Right lobe of liver (tissue), 4 donors: ENCODE results near the gene YJEFN3.

Source experiments
- CTCF ChIP-seq, 4 donors: fragments of 200-600 bp in 3 of 4; fragments of 450-650 bp in 1 of 4; IDR thresholded peaks; one replicate each; pipeline versions ENCODE4 v1.5.1 to v1.8.0; 2016 to 2022; ENCODE audit warnings: antibody characterized with exemption in 4 of 4, mild to moderate bottlenecking in 2 of 4
- POLR2A ChIP-seq: fragments of 450-650 bp; IDR thresholded peaks from one replicate; pipeline ENCODE4 v1.6.1; 2017; ENCODE audit warnings: antibody characterized with exemption, mild to moderate bottlenecking
- donor health status: DM: no; HTN: no; CAD: no.
- donor health status: DM: no; HTN: no; CAD: no.
- donor health status: DM: no; HTN: yes; CAD: no.

GRCh38 chr19:19527371-19527656, 1.4 kb upstream of the YJEFN3 start:
- TF ChIP-seq CTCF (IDR thresholded peaks at IDR 0.05) (no peak), POLR2A (no peak)
